Liver (tissue), 9 donors: ENCODE data around the gene LOXL3. TPM values are rescaled to one million over a fixed set of nuclear protein-coding genes. Genes with fewer than 3 reads are reported as not detected.

Source experiments
- DNase-seq: peaks from one replicate; pipeline ENCODE4 v3.0.0-alpha.2; 2017; ENCODE audit warnings: low spot score
- H3K27ac ChIP-seq, 2 donors: one replicate each; pipeline ENCODE4 v1.7.0; 2013; ENCODE audit warnings: inconsistent platforms in 2 of 2, low read length in 2 of 2, control low read depth in 1 of 2, low read depth in 1 of 2, mild to moderate bottlenecking in 1 of 2
- H3K27me3 ChIP-seq, 4 donors: one replicate each; pipeline versions ENCODE4 v1.6.1 to v1.7.0; 2013; ENCODE audit warnings: low read length in 3 of 4, inconsistent platforms in 1 of 4, mild to moderate bottlenecking in 1 of 4, moderate library complexity in 1 of 4; ENCODE audit not compliant: control insufficient read depth in 4 of 4, insufficient read depth in 4 of 4
- H3K36me3 ChIP-seq, 4 donors: one replicate each; pipeline versions ENCODE4 v1.6.1 to v1.7.0; 2013; ENCODE audit warnings: low read length in 3 of 4, mild to moderate bottlenecking in 3 of 4, low read depth in 1 of 4, moderate library complexity in 1 of 4; ENCODE audit not compliant: control insufficient read depth in 4 of 4, insufficient read depth in 3 of 4
- H3K4me1 ChIP-seq, 4 donors: one replicate each; pipeline versions ENCODE4 v1.6.1 to v1.7.0; 2013; ENCODE audit warnings: low read length in 3 of 4, mild to moderate bottlenecking in 3 of 4, moderate library complexity in 1 of 4; ENCODE audit not compliant: control insufficient read depth in 4 of 4, insufficient read depth in 4 of 4
- H3K4me3 ChIP-seq, 3 donors: one replicate each; pipeline versions ENCODE4 v1.6.1 to v1.7.0; 2013; ENCODE audit warnings: low read length in 3 of 3, control low read depth in 1 of 3, low read depth in 1 of 3, mild to moderate bottlenecking in 1 of 3
- H3K9ac ChIP-seq, 2 donors: one replicate each; pipeline ENCODE4 v1.7.0; 2013; ENCODE audit warnings: low read length in 2 of 2, mild to moderate bottlenecking in 2 of 2, moderate library complexity in 2 of 2, control low read depth in 1 of 2, low read depth in 1 of 2
- H3K9me3 ChIP-seq, 4 donors: one replicate each; pipeline versions ENCODE4 v1.6.1 to v1.7.0; 2013; ENCODE audit warnings: low read length in 3 of 4; ENCODE audit not compliant: control insufficient read depth in 4 of 4
- CTCF ChIP-seq: fragments of 150-350 bp; IDR thresholded peaks from 2 replicates; pipeline ENCODE4 v1.5.1; 2017; ENCODE audit warnings: improper control_type of control experiment, low read depth, low read length; ENCODE audit not compliant: missing input control
- FOXA1 ChIP-seq: IDR thresholded peaks from 2 replicates; pipeline ENCODE4 v1.6.1; 2016; ENCODE audit warnings: antibody characterized with exemption
- GABPA ChIP-seq, 2 donors: IDR thresholded peaks in 1 of 2; conservative IDR thresholded peaks in 1 of 2; 2 replicates each; pipeline ENCODE4 v1.6.1; 2016; ENCODE audit warnings: antibody characterized with exemption in 2 of 2, mild to moderate bottlenecking in 1 of 2, moderate library complexity in 1 of 2
- HNF4A ChIP-seq, 2 donors: conservative IDR thresholded peaks; 2 replicates each; pipeline ENCODE4 v1.6.1; 2016; ENCODE audit warnings: antibody characterized with exemption in 2 of 2, mild to moderate bottlenecking in 2 of 2
- HNF4G ChIP-seq: IDR thresholded peaks from 2 replicates; pipeline ENCODE4 v1.6.1; 2016; ENCODE audit warnings: antibody characterized with exemption
- MAX ChIP-seq: IDR thresholded peaks from 2 replicates; pipeline ENCODE4 v1.6.1; 2016; ENCODE audit warnings: antibody characterized with exemption
- RAD21 ChIP-seq, 2 donors: IDR thresholded peaks; 2 replicates each; pipeline ENCODE4 v1.6.1; 2016; ENCODE audit warnings: antibody characterized with exemption in 2 of 2, mild to moderate bottlenecking in 2 of 2
- REST ChIP-seq: IDR thresholded peaks from 2 replicates; pipeline ENCODE4 v1.6.1; 2016; ENCODE audit warnings: antibody characterized with exemption, mild to moderate bottlenecking
- RXRA ChIP-seq, 2 donors: IDR thresholded peaks; 2 replicates each; pipeline ENCODE4 v1.6.1; 2017 to 2018; ENCODE audit warnings: antibody characterized with exemption in 2 of 2, mild to moderate bottlenecking in 1 of 2
- SP1 ChIP-seq: IDR thresholded peaks from 2 replicates; pipeline ENCODE4 v1.6.1; 2018; ENCODE audit warnings: antibody characterized with exemption, mild to moderate bottlenecking
- YY1 ChIP-seq: IDR thresholded peaks from 2 replicates; pipeline ENCODE4 v1.6.1; 2016; ENCODE audit warnings: antibody characterized with exemption, mild to moderate bottlenecking
- ZBTB33 ChIP-seq: IDR thresholded peaks from 2 replicates; pipeline ENCODE4 v1.6.1; 2016; ENCODE audit warnings: antibody characterized with exemption
- WGBS: extraction: QIAGEN DNeasy Blood & Tissue Kit; methylation state at CpG from one replicate; pipeline ENCODE4 v1.1.7; 2013; 5-methylcytosine and 5-hydroxymethylcytosine counted together
- polyA plus RNA-seq, 2 donors: library from polyadenylated mRNA; stranded (reverse) in 1 of 2; unstranded in 1 of 2; fragments of 200-250 nt in 1 of 2; fragments of >200 nt in 1 of 2; fragmentation: Nextera tagmentation in 1 of 2; extraction: Ambion mirVana in 1 of 2; gene quantifications; one replicate each; pipeline versions ENCODE4 v1.2.1 to v1.2.3, GENCODE V29; 2013 to 2015
- total RNA-seq, 2 donors: library from RNA; depleted of rRNA; stranded (reverse); fragments of >200 nt; gene quantifications; one replicate each; pipeline ENCODE4 v1.2.3, GENCODE V29; 2014
- donor health status: healthy.
- donor health status: healthy.
- donor health status: healthy.
- donor health status: healthy.
- donor health status: healthy.

LOXL3 gene
- total and polyA plus RNA-seq, 4 donors, result 0.31 to 2.8 (median 1.3) TPM

GRCh38 chr2:74578408-74578807 is 24.7 kb upstream of the LOXL3 start:
- Histone ChIP-seq H3K9me3 (no peaks in the 10 kb centered on the region), H3K36me3 (no peaks in the 10 kb centered on the region), H3K27ac (no peak overlapping the region), H3K27me3 (peaks cover 0 to 3% (median 0%) of the 10 kb centered on the region in 4 donors), H3K4me3 (no peak overlapping the region), H3K9ac (no peak overlapping the region), H3K4me1 (no peaks in the 10 kb centered on the region)
- no peak for DNase-seq
- TF ChIP-seq YY1 (no peak), RXRA (IDR thresholded peaks at IDR 0.05) (no peak), REST (no peak)
- 88% methylated on average over 3 of the region's 3 CpGs for WGBS

GRCh38 chr2:74577448-74577847 is 23.7 kb upstream of the LOXL3 start:
- no peak overlapping the region for H3K9ac ChIP-seq
- DNase-seq, result no peak
- H3K27ac ChIP-seq, result peak overlapping the region in 1 of 2 donors; percentile 37
- no peaks in the 10 kb centered on the region for H3K9me3 ChIP-seq
- WGBS, result 63% methylated on average over 2 of the region's 2 CpGs
- peaks cover 0 to 3% (median 0%) of the 10 kb centered on the region in 4 donors for H3K27me3 ChIP-seq
- no peak overlapping the region for H3K4me3 ChIP-seq
- no peaks in the 10 kb centered on the region for H3K4me1 ChIP-seq
- H3K36me3 ChIP-seq, result no peaks in the 10 kb centered on the region
- TF ChIP-seq GABPA (IDR thresholded peaks at IDR 0.05 in 1 of 2, conservative IDR thresholded peaks at IDR 0.05 in 1 of 2) (peak; percentile 53 to 56), ZBTB33 (no peak), YY1 (no peak), HNF4A (conservative IDR thresholded peaks at IDR 0.05) (no peak), RAD21 (IDR thresholded peaks at IDR 0.05) (no peak)

- Histone ChIP-seq H3K4me1 (no peaks in the 10 kb centered on the region), H3K9ac (no peak overlapping the region), H3K36me3 (no peaks in the 10 kb centered on the region), H3K27ac (peak overlapping the region in 1 of 2 donors; percentile 37), H3K9me3 (no peaks in the 10 kb centered on the region), H3K4me3 (no peak overlapping the region), H3K27me3 (peaks cover 0 to 3% (median 0%) of the 10 kb centered on the region in 4 donors)
- TF ChIP-seq CTCF (no peak), RXRA (IDR thresholded peaks at IDR 0.05) (no peak), SP1 (no peak), MAX (no peak), YY1 (no peak), FOXA1 (no peak), REST (no peak), HNF4A (conservative IDR thresholded peaks at IDR 0.05) (no peak), HNF4G (no peak)
- 59% methylated on average over 1 of the region's 1 CpG for WGBS
- no peak for DNase-seq
Measured at GRCh38 chr2:74576863-74577229, 23.1 kb upstream of the LOXL3 start.
